Activated CD4-positive, alpha-beta memory T cell treated with anti-CD3 and anti-CD28 coated beads, Interleukin-2, amount 10 ng/mL, durations not matched to agents 7 days and 5 days (primary cell): ENCODE measurements around the gene TAOK3. TPM values are rescaled to one million over a fixed set of nuclear protein-coding genes. Genes with fewer than 3 reads are reported as not detected.
"Not testable (repeated sequence)": the region's sequence is repeated elsewhere in the genome, so short reads cannot be mapped to it uniquely, and the experiment has no call there.

Experiments
- CTCF ChIA-PET: fragments of 350-600 bp; sonication (Branson Sonifier 250); formaldehyde crosslinking; loops from one replicate; lab custom pipeline; 2021; ENCODE audit warnings: antibody characterized with exemption, inconsistent platforms; lab: Charles Lee
- POLR2A ChIA-PET: fragments of 350-600 bp; sonication (Branson Sonifier 250); formaldehyde crosslinking; loops from one replicate; lab custom pipeline; 2021; ENCODE audit warnings: antibody characterized with exemption; lab: Charles Lee
- DNase-seq: peaks from one replicate; pipeline ENCODE4 v3.0.0-alpha.2; 2020
- H3K27ac Mint-ChIP-seq: one replicate; pipeline ENCODE4 v1.8.0; 2021; ENCODE audit warnings: mild to moderate bottlenecking, mixed read lengths
- H3K27me3 Mint-ChIP-seq: one replicate; pipeline ENCODE4 v1.8.0; 2021; ENCODE audit warnings: mixed read lengths
- H3K36me3 Mint-ChIP-seq: one replicate; pipeline ENCODE4 v1.8.0; 2021; ENCODE audit warnings: low read depth, mixed read lengths
- H3K4me1 Mint-ChIP-seq: one replicate; pipeline ENCODE4 v1.8.0; 2021; ENCODE audit warnings: mixed read lengths
- H3K4me3 Mint-ChIP-seq: one replicate; pipeline ENCODE4 v1.8.0; 2021; ENCODE audit warnings: mild to moderate bottlenecking, mixed read lengths
- H3K9me3 Mint-ChIP-seq: one replicate; pipeline ENCODE4 v1.8.0; 2021; ENCODE audit warnings: mixed read lengths
- total RNA-seq, 2 experiments: library from RNA; stranded (reverse); gene quantifications; one replicate each; pipeline ENCODE4 v1.2.3, GENCODE V29; 2021

Gene TAOK3
- total RNA-seq: 10 to 100 TPM; 61.9 to 65.5 TPM

DNA sequence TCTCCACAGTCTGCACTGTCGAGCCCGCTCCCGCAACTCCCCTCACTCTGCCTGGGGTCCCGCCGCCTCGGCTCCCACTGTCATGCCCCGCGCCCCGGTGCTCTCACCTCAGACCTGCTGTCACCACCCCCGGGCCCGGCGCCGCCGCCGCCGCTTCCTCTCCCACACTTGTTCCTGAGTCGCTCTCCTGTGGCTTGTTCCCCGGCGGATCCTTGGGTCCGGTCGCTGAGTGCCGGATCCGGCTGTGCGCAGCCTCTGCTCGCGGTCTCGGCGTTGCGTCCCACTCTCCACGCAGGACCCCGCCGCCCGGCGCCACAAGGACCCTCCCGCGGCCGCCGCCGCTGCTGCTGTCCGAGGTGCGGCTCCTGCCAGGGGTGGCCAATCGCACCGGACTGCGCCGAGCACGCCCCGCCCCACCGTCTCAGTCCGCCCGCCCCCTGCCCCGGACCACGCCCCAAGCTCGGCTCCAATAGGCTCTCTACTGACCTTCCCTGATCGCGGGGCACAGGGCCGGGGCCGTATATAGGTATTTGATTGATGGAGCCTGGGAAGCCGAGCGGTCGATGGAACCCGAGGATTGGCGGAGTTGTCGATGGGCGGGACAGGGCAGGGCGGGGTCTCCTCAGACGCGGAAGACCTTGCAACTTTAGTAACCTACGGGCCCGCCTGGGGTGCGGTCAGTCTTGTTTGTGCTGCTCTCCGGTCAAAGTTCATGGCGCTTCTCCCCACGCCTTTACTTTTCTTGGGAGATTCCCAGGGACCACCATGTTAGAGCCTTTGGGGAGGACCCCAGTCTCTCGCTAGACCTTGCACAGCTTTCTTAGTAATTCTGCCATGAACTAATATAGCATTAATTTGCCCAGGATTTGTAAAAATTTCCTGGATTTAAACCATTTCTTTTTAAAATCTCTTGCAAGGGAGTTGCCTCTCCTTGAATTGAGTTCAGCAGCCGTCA, at the start of gene TAOK3:
Gene TAOK3, minus strand, starts transcription at position 367 of the 955 bp plus-strand sequence. CDS start 117,340 bp downstream, outside the sequence.
- POLR2A ChIA-PET: interaction anchor here (0.6 to 5.9 kb wide), 10 partner anchors 14 to 311 kb away, joined by 3 to 106 read pairs (median 4); partner anchors contain the start of genes PEBP1 and WSB2
- Mint-ChIP-seq H3K9me3 (no peaks in the 10 kb centered on the region), H3K4me3 (peak within 1 kb of the TSS; percentile 95), H3K36me3 (peaks cover 4% of the 10 kb centered on the region), H3K4me1 (peaks cover 52% of the 10 kb centered on the region), H3K27me3 (no peaks in the 10 kb centered on the region), H3K27ac (peak within 1 kb of the TSS; percentile 90)
- CTCF ChIA-PET: interaction anchor here (1.1 to 2.3 kb wide), 7 partner anchors 14 to 252 kb away, joined by 3 to 22 read pairs (median 6); partner anchors contain the start of gene PEBP1
- DNase-seq: peak; percentile 98

DNA sequence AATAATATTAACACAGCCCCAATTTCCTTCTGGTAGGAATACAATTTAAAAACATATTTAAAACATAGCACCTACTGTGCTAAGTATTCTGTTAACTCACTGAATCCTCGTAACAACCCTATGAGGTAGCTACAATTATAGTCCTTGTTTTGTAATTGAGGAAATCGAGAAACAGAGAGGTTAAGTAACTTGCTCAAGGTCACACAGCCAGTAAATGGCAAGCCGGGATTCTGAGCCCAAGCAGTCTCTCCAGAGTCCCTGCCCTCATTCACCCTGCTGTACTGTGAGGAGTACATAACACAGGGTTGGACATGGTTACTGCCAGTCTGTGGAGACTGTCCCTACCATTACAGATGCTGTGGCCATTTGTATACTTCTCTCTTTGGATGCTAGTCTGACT, 48.0 kb upstream of the TAOK3 start:
- CTCF ChIA-PET: no interaction called here
- Mint-ChIP-seq H3K4me3 (no peak overlapping the region), H3K4me1 (no peaks in the 10 kb centered on the region), H3K36me3 (peaks cover 19% of the 10 kb centered on the region), H3K27ac (no peak overlapping the region), H3K27me3 (no peaks in the 10 kb centered on the region), H3K9me3 (no peaks in the 10 kb centered on the region)
- POLR2A ChIA-PET: no interaction called here
- no peak for DNase-seq

DNA sequence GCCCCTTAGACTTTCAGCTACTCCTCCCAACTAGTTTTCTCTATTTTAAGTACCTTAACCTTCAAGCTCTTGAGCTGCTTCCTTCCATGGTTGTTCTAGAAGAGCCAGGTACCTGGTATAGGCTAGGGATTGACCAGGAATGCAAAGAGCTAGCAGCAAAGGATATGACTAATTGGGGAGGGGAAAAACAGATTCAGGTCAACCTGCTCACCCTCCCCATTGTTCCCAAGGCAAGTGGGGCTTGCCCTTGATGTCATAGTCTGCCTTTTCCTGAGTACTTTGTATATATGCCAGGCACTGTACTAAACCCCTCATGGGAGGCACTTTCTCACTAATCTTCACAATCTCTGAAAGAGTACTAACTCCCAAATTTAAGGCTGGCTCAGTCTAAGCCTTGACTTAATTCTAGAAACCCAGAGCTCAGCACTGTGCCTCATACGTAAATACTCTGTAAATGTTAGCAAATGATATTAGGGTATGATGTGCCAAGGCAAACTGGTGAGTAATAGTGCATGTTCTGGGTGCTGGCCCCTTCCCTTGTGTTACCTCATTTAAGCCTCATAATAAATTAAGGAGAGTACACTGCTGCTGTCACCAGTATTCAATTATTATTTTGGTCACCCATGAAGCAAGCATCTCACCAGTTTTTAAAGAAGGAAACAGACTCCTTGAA, 45.8 kb upstream of the TAOK3 start:
- H3K4me1 Mint-ChIP-seq: no peaks in the 10 kb centered on the region
- CTCF ChIA-PET: interaction anchor here (0.6 kb wide), 1 partner anchor 238 kb away, joined by 4 read pairs; no protein-coding TSS in a partner anchor
- POLR2A ChIA-PET: no interaction called here

DNA sequence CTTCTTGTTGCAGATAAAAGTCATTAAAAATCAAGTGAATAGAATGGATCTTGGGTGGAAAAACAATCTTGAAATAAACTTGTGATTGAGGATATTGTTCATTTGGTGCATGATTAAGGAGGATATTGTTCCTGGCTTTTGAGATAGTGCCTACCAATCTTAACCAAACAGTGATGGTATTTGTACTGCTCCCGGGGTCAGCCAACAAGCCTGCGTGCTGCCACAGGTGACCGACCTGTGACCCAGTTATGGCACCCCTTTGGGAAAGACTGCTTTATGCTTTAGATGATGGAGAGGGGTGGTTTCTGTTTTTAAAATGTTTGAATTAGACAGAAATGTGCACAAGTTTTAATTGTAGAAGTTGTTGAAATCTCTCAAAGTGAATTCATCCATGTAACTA, 45.2 kb upstream of the TAOK3 start:
- H3K36me3 Mint-ChIP-seq: peaks cover 47% of the 10 kb centered on the region
- no peak overlapping the region for H3K27ac Mint-ChIP-seq
- H3K27me3 Mint-ChIP-seq: no peaks in the 10 kb centered on the region
- no peaks in the 10 kb centered on the region for H3K9me3 Mint-ChIP-seq
- DNase-seq: no peak
- no peaks in the 10 kb centered on the region for H3K4me1 Mint-ChIP-seq
- H3K4me3 Mint-ChIP-seq: no peak overlapping the region
- CTCF ChIA-PET: no interaction called here
- POLR2A ChIA-PET: no interaction called here

More for the DNA sequence above, 45.8 kb upstream of the TAOK3 start:
- Mint-ChIP-seq H3K27ac (no peak overlapping the region), H3K4me3 (no peak overlapping the region), H3K27me3 (no peaks in the 10 kb centered on the region), H3K36me3 (peaks cover 41% of the 10 kb centered on the region), H3K9me3 (no peaks in the 10 kb centered on the region)
- no peak for DNase-seq

DNA sequence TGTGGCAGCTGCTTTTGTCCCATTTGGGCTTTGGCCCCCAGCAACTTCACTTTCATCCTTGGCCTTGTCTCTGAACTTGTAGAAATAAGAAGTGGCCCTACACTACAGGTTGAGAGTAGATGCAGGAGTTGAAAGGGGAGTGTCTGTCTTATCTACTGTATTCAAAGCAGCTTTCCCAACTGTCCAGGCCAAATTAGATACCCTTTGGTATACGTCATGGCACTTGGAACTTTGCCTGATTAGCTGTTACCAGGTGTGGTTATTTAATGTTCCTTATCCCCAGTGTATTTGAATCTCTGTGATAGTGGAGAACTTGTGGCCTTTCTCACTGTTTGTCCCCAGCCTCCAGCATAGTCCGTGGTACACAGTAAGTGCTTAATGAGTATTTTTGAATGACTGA, 37.1 kb upstream of the TAOK3 start:
- Mint-ChIP-seq H3K27me3 (no peaks in the 10 kb centered on the region), H3K36me3 (peaks cover 62% of the 10 kb centered on the region), H3K9me3 (peaks cover 10% of the 10 kb centered on the region), H3K4me1 (no peaks in the 10 kb centered on the region), H3K4me3 (no peak overlapping the region), H3K27ac (no peak overlapping the region)
- CTCF ChIA-PET: no interaction called here
- DNase-seq: no peak
- POLR2A ChIA-PET: no interaction called here

DNA sequence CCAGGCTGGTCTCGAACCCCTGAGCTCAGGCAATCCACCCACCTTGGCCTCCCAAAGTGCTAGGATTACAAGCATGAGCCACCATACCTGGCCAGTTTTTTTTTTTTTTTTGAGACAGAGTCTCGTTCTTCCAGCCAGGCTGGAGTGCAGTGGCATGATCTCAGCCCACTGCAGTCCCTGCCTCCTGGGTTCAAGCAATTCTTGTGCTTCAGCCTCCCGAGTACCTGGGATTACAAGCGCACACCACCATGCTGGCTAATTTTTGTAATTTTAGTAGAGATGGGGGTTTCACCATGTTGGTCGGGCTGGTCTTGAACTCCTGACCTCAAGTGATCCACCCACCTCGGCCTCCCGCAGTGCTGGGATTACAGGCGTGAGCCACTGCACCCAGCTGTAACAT, 35.5 kb upstream of the TAOK3 start:
- H3K9me3 Mint-ChIP-seq, POLR2A ChIA-PET, H3K4me1 Mint-ChIP-seq, H3K27me3 Mint-ChIP-seq, H3K4me3 Mint-ChIP-seq, H3K27ac Mint-ChIP-seq, CTCF ChIA-PET, DNase-seq: not testable (repeated sequence)
- peaks cover 49% of the 10 kb centered on the region for H3K36me3 Mint-ChIP-seq

DNA sequence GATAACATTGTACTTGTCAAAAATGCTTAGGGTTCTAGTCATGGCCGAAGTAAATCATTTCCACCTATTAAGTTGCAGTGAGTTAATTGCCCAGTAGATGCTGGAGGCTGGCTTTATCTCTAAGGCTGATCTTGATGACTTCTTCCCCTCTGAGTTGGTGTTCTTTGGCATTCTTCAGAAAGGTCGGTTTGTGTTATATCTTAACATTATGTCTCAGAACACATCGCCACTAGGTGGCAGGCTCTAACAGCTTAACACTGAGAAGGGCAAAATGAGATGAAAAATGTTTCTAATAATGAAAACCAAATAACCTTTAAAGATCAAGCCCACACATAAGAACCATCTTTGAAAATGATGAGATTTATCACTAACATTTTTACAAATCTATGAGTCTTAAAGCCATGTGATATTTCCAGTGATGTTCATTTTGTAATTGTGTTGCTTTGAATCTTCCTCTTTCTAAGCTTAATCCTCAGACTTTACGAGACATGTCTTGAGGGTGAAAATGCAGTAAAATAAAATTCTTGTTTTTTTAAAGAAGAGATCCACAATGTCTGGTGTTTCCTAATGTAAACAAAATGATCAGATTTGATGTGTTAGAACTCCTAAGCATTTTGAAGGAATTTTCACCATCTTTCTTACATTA, 32.3 kb upstream of the TAOK3 start:
- no peaks in the 10 kb centered on the region for H3K9me3 Mint-ChIP-seq
- no peaks in the 10 kb centered on the region for H3K27me3 Mint-ChIP-seq
- ChIA-PET POLR2A (no interaction called here), CTCF (interaction anchor here (0.7 to 3.3 kb wide), 11 partner anchors 10 to 1009 kb away, joined by 3 to 21 read pairs (median 4); partner anchors contain the start of gene SUDS3)
- peaks cover 41% of the 10 kb centered on the region for H3K36me3 Mint-ChIP-seq
- no peak overlapping the region for H3K4me3 Mint-ChIP-seq
- no peak overlapping the region for H3K27ac Mint-ChIP-seq
- DNase-seq: peak; percentile 58
- no peaks in the 10 kb centered on the region for H3K4me1 Mint-ChIP-seq

DNA sequence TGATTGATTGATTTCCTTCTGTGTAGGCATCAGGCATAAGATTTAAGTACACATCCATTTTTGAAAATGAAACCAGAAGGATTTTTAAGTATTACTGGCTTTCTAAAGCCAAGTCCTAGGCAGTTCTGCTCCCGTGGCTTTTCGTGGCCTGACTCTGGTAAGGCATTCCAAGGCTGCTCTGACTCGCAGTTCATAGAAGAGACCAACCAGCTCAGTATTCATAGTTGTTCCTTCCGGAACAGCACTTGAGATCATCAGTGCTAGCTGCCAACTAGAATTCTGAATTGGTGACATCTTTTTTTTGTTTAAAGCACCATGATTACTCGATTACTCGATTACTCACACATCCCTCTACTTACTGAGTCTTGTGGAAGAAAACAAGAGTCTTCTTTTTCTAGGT, 29.5 kb upstream of the TAOK3 start:
- Mint-ChIP-seq H3K36me3 (peaks cover 43% of the 10 kb centered on the region), H3K4me3 (no peak overlapping the region), H3K27ac (no peak overlapping the region), H3K27me3 (no peaks in the 10 kb centered on the region), H3K9me3 (no peaks in the 10 kb centered on the region), H3K4me1 (no peaks in the 10 kb centered on the region)
- POLR2A ChIA-PET: no interaction called here
- DNase-seq: no peak
- CTCF ChIA-PET: no interaction called here

DNA sequence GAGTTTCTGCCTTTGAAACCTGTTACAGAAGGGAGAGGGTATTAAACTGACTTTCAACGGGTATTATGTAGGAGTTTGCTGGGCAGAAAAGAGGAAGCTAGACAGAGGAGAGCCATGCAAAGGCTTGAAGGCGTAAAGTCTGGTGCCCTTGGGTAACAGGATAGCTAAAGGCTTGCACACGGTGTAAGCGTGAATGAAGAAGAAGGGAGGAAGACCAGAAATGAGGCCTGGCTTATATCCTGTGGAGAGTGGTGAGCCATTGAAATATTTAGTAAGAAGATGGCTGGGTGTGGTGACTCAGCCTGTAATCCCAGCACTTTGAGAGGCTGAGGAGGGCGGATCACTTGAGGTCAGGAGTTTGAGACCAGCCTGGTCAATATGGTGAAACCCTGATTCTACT, 26.2 kb upstream of the TAOK3 start:
- DNase-seq: no peak
- no peaks in the 10 kb centered on the region for H3K4me1 Mint-ChIP-seq
- H3K27me3 Mint-ChIP-seq: no peaks in the 10 kb centered on the region
- CTCF ChIA-PET: no interaction called here
- no peak overlapping the region for H3K27ac Mint-ChIP-seq
- no peaks in the 10 kb centered on the region for H3K9me3 Mint-ChIP-seq
- peaks cover 40% of the 10 kb centered on the region for H3K36me3 Mint-ChIP-seq
- POLR2A ChIA-PET: interaction anchor here (1.0 kb wide), 1 partner anchor 41 kb away, joined by 3 read pairs; no protein-coding TSS in a partner anchor
- H3K4me3 Mint-ChIP-seq: no peak overlapping the region

DNA sequence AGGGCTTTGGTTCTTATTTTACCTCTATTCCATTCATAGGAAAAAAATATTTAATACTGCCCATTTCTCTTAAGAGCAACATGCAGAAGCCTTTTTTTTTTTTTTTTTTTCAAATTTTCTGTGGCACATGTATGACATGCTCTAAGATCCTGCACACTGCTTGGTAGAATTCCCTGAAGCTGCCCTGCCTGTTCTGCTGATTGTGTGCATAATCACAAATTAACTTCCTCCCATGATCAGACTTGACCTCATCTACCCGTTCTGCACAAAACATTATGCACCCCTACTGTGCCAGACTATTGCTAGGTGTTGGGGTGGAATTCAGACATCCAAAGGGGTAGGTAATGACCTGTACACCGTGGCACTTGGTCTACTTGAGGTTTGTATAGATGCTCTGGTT, 25.8 kb upstream of the TAOK3 start:
- POLR2A ChIA-PET: interaction anchor here (1.0 kb wide), 1 partner anchor 40 kb away, joined by 3 read pairs; no protein-coding TSS in a partner anchor
- no peak overlapping the region for H3K27ac Mint-ChIP-seq

DNA sequence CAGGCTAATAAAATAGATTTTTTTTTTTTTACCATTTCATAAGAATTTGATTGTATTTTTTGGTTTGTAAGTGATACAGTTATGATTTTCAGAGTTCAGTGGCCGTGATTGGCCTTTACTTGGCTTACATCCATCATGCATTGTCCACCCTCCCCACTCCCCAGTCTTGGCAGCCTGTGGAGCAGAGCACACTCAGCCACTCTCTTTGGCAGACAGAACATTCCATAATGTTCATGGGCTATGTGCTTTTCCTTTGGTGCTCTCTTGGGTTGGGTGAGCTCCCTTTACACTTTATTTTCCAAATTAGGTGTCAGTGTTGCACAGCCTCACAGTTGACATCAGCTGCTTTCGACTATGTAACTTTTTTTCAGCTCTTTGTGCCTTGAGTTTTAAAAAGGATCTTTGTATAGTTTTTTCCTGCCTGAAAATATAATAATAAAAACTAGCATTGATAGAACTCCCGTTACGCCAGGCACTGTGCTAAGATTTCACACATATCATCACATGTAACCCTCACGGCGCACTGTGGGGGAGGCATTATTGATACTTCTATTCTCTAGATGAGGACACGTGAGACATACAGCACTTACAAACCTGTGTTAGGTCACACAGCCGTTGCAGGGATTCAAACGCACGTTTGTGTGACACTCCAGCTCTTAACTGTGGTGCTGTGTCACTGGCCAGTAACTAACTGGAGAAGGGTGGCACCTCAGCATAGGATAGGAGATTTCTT, 25.2 kb upstream of the TAOK3 start:
- Mint-ChIP-seq H3K36me3 (peaks cover 42% of the 10 kb centered on the region), H3K27me3 (no peaks in the 10 kb centered on the region), H3K4me3 (no peak overlapping the region), H3K4me1 (no peaks in the 10 kb centered on the region), H3K27ac (no peak overlapping the region), H3K9me3 (no peaks in the 10 kb centered on the region)
- CTCF ChIA-PET: interaction anchor here (0.6 to 1.4 kb wide), 2 partner anchors 8 to 311 kb away, joined by 4 read pairs; no protein-coding TSS in a partner anchor
- DNase-seq: no peak
- POLR2A ChIA-PET: no interaction called here

More for the DNA sequence above, 25.8 kb upstream of the TAOK3 start:
- Mint-ChIP-seq H3K9me3 (no peaks in the 10 kb centered on the region), H3K27me3 (no peaks in the 10 kb centered on the region), H3K36me3 (peaks cover 44% of the 10 kb centered on the region), H3K4me3 (no peak overlapping the region), H3K4me1 (no peaks in the 10 kb centered on the region)
- DNase-seq: no peak
- CTCF ChIA-PET: no interaction called here

DNA sequence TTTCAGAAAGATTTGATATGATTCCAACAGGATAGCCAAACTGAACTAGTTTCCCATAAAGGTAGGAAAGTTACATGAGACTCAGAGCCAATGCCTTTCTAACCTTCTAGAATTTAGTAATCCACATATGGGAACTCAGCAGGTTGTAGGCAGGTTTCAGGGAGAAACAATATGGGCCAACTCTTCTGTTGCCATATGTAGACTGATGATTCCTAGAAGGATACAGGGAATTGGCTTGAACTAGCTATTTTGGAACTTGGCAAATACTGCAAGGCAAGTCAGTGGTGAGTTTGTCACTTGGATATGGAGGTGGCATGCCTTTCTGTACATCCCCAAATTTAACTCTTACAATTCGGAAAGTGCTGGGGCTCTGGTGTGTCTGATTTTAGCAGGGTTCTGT, 19.1 kb upstream of the TAOK3 start:
- POLR2A ChIA-PET: no interaction called here
- Mint-ChIP-seq H3K36me3 (peaks cover 39% of the 10 kb centered on the region), H3K9me3 (no peaks in the 10 kb centered on the region), H3K4me3 (no peak overlapping the region), H3K27ac (no peak overlapping the region), H3K27me3 (no peaks in the 10 kb centered on the region), H3K4me1 (no peaks in the 10 kb centered on the region)
- CTCF ChIA-PET: interaction anchor here (5.1 kb wide), 1 partner anchor 15 kb away, joined by 23 read pairs; the partner anchor contains the start of gene SUDS3
- no peak for DNase-seq
